Smooth muscle cell (in vitro differentiated cells): ENCODE data around the gene NR2F2. TPM values are rescaled to one million over a fixed set of nuclear protein-coding genes. Genes with fewer than 3 reads are reported as not detected.

ENCODE experiments used
- DNase-seq: peaks from one replicate; lab custom pipeline; 2025; ENCODE audit not compliant: unreplicated experiment; lab: John Stamatoyannopoulos, UW
- H2AFZ ChIP-seq: fragments of 200-600 bp; sonication (generic); 2 replicates; pipeline ENCODE4 v1.6.0; 2016; ENCODE audit warnings: antibody characterized with exemption, low read depth, mild to moderate bottlenecking
- H3F3A ChIP-seq: fragments of 200-600 bp; sonication (generic); 2 replicates; pipeline ENCODE4 v1.6.0; 2017; ENCODE audit warnings: antibody characterized with exemption, low read depth
- H3K27ac ChIP-seq: fragments of 200-600 bp; sonication (generic); 2 replicates; pipeline ENCODE4 v1.5.1; 2016; ENCODE audit warnings: low read depth, mild to moderate bottlenecking
- H3K27me3 ChIP-seq: fragments of 200-600 bp; sonication (generic); 2 replicates; pipeline ENCODE4 v1.6.1; 2016; ENCODE audit warnings: low read depth, mild to moderate bottlenecking
- H3K36me3 ChIP-seq: fragments of 200-600 bp; sonication (generic); 2 replicates; pipeline ENCODE4 v1.5.1; 2016; ENCODE audit warnings: low read depth
- H3K4me1 ChIP-seq: fragments of 200-600 bp; sonication (generic); 2 replicates; pipeline ENCODE4 v1.5.1; 2016; ENCODE audit warnings: low read depth
- H3K4me2 ChIP-seq: fragments of 200-600 bp; sonication (generic); 2 replicates; pipeline ENCODE4 v1.6.0; 2016; ENCODE audit warnings: mild to moderate bottlenecking
- H3K4me3 ChIP-seq: fragments of 200-600 bp; sonication (generic); 2 replicates; pipeline ENCODE4 v1.5.1; 2016; ENCODE audit warnings: mild to moderate bottlenecking
- H3K79me2 ChIP-seq: fragments of 200-600 bp; sonication (generic); 2 replicates; pipeline ENCODE4 v1.6.0; 2016; ENCODE audit warnings: low read depth, mild to moderate bottlenecking
- H3K9ac ChIP-seq: fragments of 200-600 bp; sonication (generic); 2 replicates; pipeline ENCODE4 v1.6.0; 2016; ENCODE audit warnings: low read depth
- H3K9me3 ChIP-seq: fragments of 200-600 bp; sonication (generic); replicated peaks from 2 replicates; pipeline ENCODE4 v1.5.1; 2016; ENCODE audit warnings: low read depth
- H4K20me1 ChIP-seq: fragments of 200-600 bp; sonication (generic); 2 replicates; pipeline ENCODE4 v1.6.0; 2016; ENCODE audit warnings: low read depth
- CTCF ChIP-seq: fragments of 200-600 bp; sonication (generic); IDR thresholded peaks from 2 replicates; pipeline ENCODE4 v1.5.1; 2017; ENCODE audit warnings: borderline replicate concordance, mild to moderate bottlenecking, antibody characterized with exemption; ENCODE audit not compliant: insufficient read depth, poor library complexity, severe bottlenecking
- WGBS: methylation state at CpG from one replicate; pipeline ENCODE4 v1.1.7; 2016; ENCODE audit warnings: low lambda C conversion rate; 5-methylcytosine and 5-hydroxymethylcytosine counted together
- polyA plus RNA-seq: library from polyadenylated mRNA; unstranded; fragments of >200 nt; fragmentation: Nextera tagmentation; extraction: Ambion mirVana; gene quantifications from 2 replicates; pipeline ENCODE4 v1.2.1, GENCODE V29; 2016
- total RNA-seq: library from RNA; depleted of rRNA; stranded (reverse); fragments of >200 nt; gene quantifications from 2 replicates; pipeline ENCODE4 v1.2.3, GENCODE V29; 2014

NR2F2 gene
- total and polyA plus RNA-seq, 2 experiments from 2014 or later, result 4.7 to 9.8 TPM

- no peak for DNase-seq
- Histone ChIP-seq H3K79me2 (no peaks in the 10 kb centered on the region), H4K20me1 (no peaks in the 10 kb centered on the region), H3K4me2 (no peak overlapping the region), H3K36me3 (no peaks in the 10 kb centered on the region), H2AFZ (no peak overlapping the region), H3K4me3 (no peak overlapping the region), H3K9me3 (peaks cover 8% of the 10 kb centered on the region), H3K9ac (no peak overlapping the region), H3K27me3 (no peaks in the 10 kb centered on the region), H3K27ac (no peak overlapping the region), H3K4me1 (no peaks in the 10 kb centered on the region), H3F3A (no peaks in the 10 kb centered on the region)
- 96% methylated on average over 5 of the region's 5 CpGs for WGBS
- no peak for TF ChIP-seq CTCF
Measured at GRCh38 chr15:96300836-96301235, 29.7 kb upstream of the NR2F2 start.

- Histone ChIP-seq H3K9me3 (peaks cover 2% of the 10 kb centered on the region), H3K9ac (no peak overlapping the region), H3K4me1 (no peaks in the 10 kb centered on the region), H3K4me3 (no peak overlapping the region), H3K36me3 (no peaks in the 10 kb centered on the region), H3F3A (no peaks in the 10 kb centered on the region), H4K20me1 (no peaks in the 10 kb centered on the region), H3K79me2 (no peaks in the 10 kb centered on the region), H3K27ac (no peak overlapping the region), H3K27me3 (no peaks in the 10 kb centered on the region), H2AFZ (no peak overlapping the region), H3K4me2 (no peak overlapping the region)
- DNase-seq, result no peak
- TF ChIP-seq CTCF, result no peak
- 81% methylated on average over 9 of the region's 9 CpGs for WGBS
Measured at GRCh38 chr15:96303503-96304056, 26.9 kb upstream of the NR2F2 start.

GRCh38 chr15:96304839-96305238, 25.7 kb upstream of the NR2F2 start:
- H3K27me3 ChIP-seq, result no peaks in the 10 kb centered on the region
- no peak for TF ChIP-seq CTCF
- no peaks in the 10 kb centered on the region for H3K79me2 ChIP-seq
- no peaks in the 10 kb centered on the region for H3K36me3 ChIP-seq
- no peak overlapping the region for H3K4me3 ChIP-seq
- H4K20me1 ChIP-seq, result no peaks in the 10 kb centered on the region
- no peak overlapping the region for H3K9ac ChIP-seq
- no peak overlapping the region for H3K4me2 ChIP-seq
- H3K27ac ChIP-seq, result no peak overlapping the region
- H3K4me1 ChIP-seq, result peaks cover 9% of the 10 kb centered on the region
- H3F3A ChIP-seq, result no peaks in the 10 kb centered on the region
- 66% methylated on average over 3 of the region's 3 CpGs for WGBS
- no peak for DNase-seq
- H2AFZ ChIP-seq, result no peak overlapping the region
- no peaks in the 10 kb centered on the region for H3K9me3 ChIP-seq

GRCh38 chr15:96306321-96306720, 24.2 kb upstream of the NR2F2 start:
- H4K20me1 ChIP-seq, result no peaks in the 10 kb centered on the region
- no peak overlapping the region for H3K4me2 ChIP-seq
- no peak for TF ChIP-seq CTCF
- no peaks in the 10 kb centered on the region for H3K79me2 ChIP-seq
- WGBS, result 91% methylated on average over 1 of the region's 1 CpG
- H3K4me1 ChIP-seq, result peaks cover 9% of the 10 kb centered on the region
- no peak overlapping the region for H3K27ac ChIP-seq
- H3K27me3 ChIP-seq, result no peaks in the 10 kb centered on the region
- no peaks in the 10 kb centered on the region for H3F3A ChIP-seq
- H3K4me3 ChIP-seq, result no peak overlapping the region
- H2AFZ ChIP-seq, result no peak overlapping the region
- H3K9ac ChIP-seq, result no peak overlapping the region
- no peaks in the 10 kb centered on the region for H3K36me3 ChIP-seq
- no peaks in the 10 kb centered on the region for H3K9me3 ChIP-seq
- no peak for DNase-seq
